ENCODE measurements around the gene ESYT3. TPM values are rescaled to one million over a fixed set of nuclear protein-coding genes. Genes with fewer than 3 reads are reported as not detected.
A peak's percentile ranks its signal among the peaks of the same experiment; 100 is the strongest.

ESYT3 gene
- total RNA-seq, 2 donors from 2014 or later = 0.12 to 1.7 TPM

DNA sequence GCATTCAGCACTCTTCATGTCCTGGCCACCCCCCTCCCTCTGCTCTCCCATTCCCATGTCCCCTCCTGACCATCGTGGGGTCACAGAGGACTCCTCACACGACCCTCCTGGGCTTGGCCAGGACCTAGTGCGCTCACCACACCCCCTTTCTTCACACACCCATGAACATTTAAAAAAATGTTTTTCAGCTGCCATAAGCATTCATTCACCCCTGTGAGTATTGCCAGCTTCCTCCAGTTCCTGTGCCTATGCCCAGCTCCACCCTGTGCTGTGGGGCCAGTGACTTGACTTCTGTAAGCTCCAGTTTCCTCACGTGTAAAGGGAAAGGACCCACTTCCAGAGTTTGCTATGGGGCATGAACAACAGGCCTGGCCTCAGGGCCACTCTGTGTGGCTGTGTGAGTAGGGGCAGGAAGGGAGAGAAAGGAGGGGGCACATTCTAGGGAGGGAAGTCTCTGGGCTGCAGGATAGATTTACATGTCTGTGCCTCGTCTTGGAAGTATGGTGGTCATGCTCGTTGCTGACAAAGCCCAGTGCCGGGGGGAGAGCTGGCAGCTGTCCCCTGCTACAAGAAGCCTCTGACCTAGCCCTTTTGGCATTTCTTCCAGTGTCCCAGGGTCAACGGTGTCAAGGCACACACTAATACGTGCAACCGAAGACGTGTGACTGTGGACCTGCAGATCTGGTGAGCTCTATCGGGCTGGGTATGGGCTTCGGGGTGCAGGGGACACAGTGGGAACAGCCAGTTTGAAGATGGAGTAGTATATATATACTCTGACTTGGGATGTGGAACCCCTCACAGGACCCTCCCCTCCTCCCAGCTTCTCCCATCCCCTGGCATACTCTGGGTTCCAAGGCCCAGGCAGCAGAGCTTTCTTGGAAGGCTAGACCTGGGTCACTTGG is 22.8 kb downstream of the ESYT3 start:
- intact Hi-C loops (cut with DNase I, micrococcal nuclease) = no loop called here
- ATAC-seq (no peak), DNase-seq (no peak)

DNA sequence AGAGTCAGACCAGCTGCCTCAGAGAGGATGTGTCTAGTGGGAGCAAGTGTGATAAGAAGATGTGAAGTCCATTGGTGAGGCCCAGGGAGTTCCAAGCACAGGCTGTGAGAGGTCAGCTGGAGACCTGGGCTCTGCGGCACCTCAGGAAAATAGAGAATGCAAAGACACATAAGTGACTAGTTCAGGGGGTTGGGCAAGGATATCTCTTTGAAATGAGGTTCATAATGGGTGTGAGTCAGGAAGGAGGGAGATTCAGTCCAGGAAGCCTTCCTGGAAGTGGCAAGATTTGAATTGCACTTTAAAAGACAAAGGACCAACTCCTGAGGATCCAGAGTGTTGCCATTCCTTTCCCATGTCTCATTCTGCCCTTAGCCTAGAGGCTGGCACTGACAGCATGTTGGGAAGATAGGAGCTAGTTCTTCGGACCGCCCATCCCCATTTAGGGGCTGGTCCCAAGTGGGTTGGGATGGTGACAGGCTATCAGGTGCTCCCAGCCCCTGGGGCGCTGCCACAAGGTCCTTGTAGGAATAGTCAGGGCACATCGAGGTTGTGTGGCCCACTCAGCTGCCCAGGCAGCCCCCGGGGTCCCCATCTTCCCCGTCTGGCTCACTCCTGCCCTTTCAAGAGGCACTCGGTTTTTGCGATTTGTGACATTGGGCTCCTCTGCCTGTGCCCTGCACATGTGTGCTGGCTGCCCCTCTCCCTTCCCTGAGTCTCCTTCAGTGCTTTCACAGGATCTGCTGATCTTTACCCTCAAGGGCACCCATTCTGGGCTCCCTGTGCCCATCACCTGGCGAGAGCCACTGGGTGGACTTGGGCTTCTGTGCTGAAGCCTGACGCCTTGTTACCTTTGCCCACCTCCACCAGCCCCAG is 23.7 kb downstream of the ESYT3 start:
- ATAC-seq = no peak
- intact Hi-C loops (cut with DNase I, micrococcal nuclease) = no loop called here
- DNase-seq = no peak

GRCh38 chr3:138458774-138459499 is 24.5 kb downstream of the ESYT3 start:
- ATAC-seq (no peak), DNase-seq (no peak)
- intact Hi-C loops (cut with DNase I, micrococcal nuclease) = no loop called here

DNA sequence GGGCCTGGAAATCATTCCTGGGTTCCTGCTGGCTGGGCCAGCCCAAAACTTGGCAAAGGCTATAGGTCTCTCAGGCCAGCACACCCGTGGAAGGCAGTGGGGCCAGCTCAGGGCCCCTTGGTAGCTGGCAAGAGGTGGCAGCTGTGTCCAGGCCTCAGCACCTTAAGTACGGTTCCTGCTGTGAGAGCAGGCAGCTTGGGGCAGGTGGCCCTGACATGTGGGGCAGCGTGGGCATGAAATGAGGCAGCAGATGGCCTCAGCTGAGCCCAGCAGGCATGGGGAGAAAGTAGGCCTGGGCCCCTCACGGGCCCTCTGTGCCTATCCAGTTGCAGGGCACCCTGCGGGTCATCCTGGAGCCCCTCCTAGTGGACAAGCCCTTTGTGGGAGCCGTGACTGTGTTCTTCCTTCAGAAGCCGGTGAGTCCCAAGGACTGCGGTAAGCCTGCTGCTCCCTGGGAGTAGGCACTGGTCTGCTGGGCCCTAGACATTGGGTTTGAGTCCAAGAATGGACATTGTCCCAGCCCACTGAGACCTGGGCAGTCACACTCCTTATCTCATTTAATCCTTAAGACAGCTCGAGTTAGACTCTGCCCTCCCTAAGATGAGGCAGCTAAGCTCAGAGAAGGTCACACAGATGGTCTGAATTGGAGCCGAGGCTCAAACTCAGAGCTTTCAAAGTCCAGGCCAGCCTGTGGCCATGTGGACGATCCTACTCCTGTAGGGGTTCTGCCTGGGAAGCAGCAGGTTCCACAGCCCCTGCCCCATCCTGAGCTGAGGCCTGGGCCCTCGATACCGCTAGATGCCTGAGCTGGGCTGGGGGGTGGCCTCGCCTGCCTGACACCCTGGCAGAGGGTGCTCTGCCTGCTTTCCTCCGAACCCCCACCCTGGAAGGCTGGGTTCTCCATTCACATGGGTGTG is 25.5 kb downstream of the ESYT3 start:
- no peak for DNase-seq
- intact Hi-C loops (cut with DNase I, micrococcal nuclease) = no loop called here
- ATAC-seq = no peak

GRCh38 chr3:138460536-138461205 is 26.3 kb downstream of the ESYT3 start:
- intact Hi-C loops (cut with DNase I, micrococcal nuclease) = no loop called here
- DNase-seq (no peak), ATAC-seq (no peak)

GRCh38 chr3:138461246-138461645 is 26.8 kb downstream of the ESYT3 start:
- DNase-seq = no peak
- ATAC-seq = no peak
- intact Hi-C loops (cut with DNase I, micrococcal nuclease) = no loop called here

- ATAC-seq (no peak), DNase-seq (no peak)
- intact Hi-C loops (cut with DNase I, micrococcal nuclease) = no loop called here
Measured at GRCh38 chr3:138461896-138462295, 27.5 kb downstream of the ESYT3 start.

GRCh38 chr3:138463724-138464490 is 29.5 kb downstream of the ESYT3 start:
- no peak for ATAC-seq

GRCh38 chr3:138464491-138464860 is 30.1 kb downstream of the ESYT3 start:
- ATAC-seq = no peak
- DNase-seq = no peak
- intact Hi-C loops (cut with DNase I, micrococcal nuclease) = no loop called here

More at GRCh38 chr3:138463724-138464490, 29.5 kb downstream of the ESYT3 start:
- intact Hi-C loops (cut with DNase I, micrococcal nuclease) = no loop called here
- DNase-seq = no peak

GRCh38 chr3:138465451-138465850 is 31.0 kb downstream of the ESYT3 start:
- intact Hi-C loops (cut with DNase I, micrococcal nuclease) = no loop called here
- no peak for DNase-seq
- no peak for ATAC-seq

DNA sequence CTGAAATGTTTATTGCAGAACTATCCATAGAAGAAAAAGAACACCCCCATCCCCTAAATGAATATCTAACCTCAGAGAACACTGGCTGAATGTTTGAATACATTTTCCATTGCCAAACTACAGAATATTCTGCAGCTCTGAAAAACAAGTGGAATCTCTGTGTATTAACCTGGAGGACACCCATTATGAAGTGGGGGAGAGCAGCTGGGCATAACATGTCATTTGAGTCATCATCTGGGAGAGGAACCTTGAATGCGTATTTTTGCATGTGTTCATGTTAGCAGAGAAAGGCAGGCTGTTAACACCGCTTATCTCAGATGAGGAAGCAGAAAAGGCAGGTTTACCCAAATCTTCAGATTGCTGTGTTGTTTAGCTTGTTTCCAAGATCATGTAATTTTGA is 31.5 kb downstream of the ESYT3 start:
- DNase-seq (no peak), ATAC-seq (no peak)
- intact Hi-C loops (cut with DNase I, micrococcal nuclease) = no loop called here

GRCh38 chr3:138467931-138468330 is 33.5 kb downstream of the ESYT3 start:
- DNase-seq (no peak), ATAC-seq (no peak)
- intact Hi-C loops (cut with DNase I, micrococcal nuclease) = no loop called here

DNA sequence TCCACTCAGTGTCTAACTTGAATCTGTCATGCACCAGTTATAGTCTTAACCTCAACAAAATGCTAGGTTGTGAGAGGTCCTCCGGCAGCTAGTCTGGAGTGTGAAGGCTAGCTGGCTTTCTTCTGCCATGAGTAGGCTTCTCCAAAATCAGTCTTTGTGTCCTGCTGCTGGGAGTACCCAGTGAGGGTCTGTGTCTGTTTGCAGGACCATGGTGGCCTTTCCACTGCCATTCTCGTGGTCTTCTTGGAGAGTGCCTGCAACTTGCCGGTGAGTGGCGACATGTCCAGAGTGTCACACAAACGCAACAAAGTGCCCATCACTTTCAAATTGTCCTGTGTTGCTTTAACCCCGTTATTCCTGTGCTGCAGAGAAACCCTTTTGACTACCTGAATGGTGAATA is 34.0 kb downstream of the ESYT3 start:
- DNase-seq = no peak
- intact Hi-C loops (cut with DNase I, micrococcal nuclease) = no loop called here

DNA sequence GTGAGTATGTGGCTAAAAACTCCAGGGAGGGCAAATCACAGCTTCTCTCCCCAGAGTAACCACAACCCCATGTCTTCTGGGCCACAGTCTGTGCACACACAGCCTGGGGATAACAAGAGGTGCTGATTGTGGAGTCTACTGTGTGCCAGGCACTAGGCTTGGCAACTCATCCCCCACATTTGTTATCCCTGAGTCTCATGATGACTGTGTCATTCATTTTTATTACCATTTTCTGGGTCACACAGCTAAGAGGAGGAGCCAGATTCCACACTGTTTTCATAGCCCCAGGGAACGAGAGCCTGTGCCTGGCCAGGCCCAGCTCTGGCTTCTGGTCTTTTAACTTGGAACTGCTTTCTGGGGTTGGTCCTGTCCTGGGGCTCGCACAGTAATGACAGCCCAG is 34.5 kb downstream of the ESYT3 start:
- ATAC-seq (peak; percentile 38), DNase-seq (peak in 1 of 2 donors; percentile 43)
- intact Hi-C loops (cut with DNase I, micrococcal nuclease) = no loop called here

More for the DNA sequence above, 34.0 kb downstream of the ESYT3 start:
- no peak for ATAC-seq

- DNase-seq (no peak), ATAC-seq (no peak)
- intact Hi-C loops (cut with DNase I, micrococcal nuclease) = no loop called here
Measured at GRCh38 chr3:138469874-138470273, 35.5 kb downstream of the ESYT3 start.

- DNase-seq (peak; percentile 11 to 85), ATAC-seq (peak; percentile 35)
- intact Hi-C loops (cut with DNase I, micrococcal nuclease) = no loop called here
Measured at GRCh38 chr3:138470687-138471086, 36.3 kb downstream of the ESYT3 start.

- no peak for DNase-seq
- ATAC-seq = peak; percentile 31
- intact Hi-C loops (cut with DNase I, micrococcal nuclease) = no loop called here
Measured at GRCh38 chr3:138471481-138471880, 37.1 kb downstream of the ESYT3 start.

Data from left colon (tissue), 2 donors.